CD4-positive, alpha-beta T cell treated with Interleukin-15 for 4 hours (primary cell): ENCODE measurements around the gene SLC41A2.
A peak's percentile ranks its signal among the peaks of the same experiment; 100 is the strongest.
"Not testable (repeated sequence)": the region's sequence is repeated elsewhere in the genome, so short reads cannot be mapped to it uniquely, and the experiment has no call there.

Experiments used
- DNase-seq: peaks from one replicate; pipeline ENCODE4 v3.0.0-alpha.2; 2020; ENCODE audit warnings: low spot score

Gene SLC41A2

GRCh38 chr12:104958001-104958804 is at the start of gene SLC41A2:
SLC41A2 (minus strand) TSS chr12:104958290; CDS start chr12:104928527, 29,763 bp downstream.
- peak; percentile 84 for DNase-seq

- no peak for DNase-seq
Observed at GRCh38 chr12:105001476-105001875, 43.4 kb upstream of the SLC41A2 start.

GRCh38 chr12:104999347-104999685 is 41.2 kb upstream of the SLC41A2 start:
- no peak for DNase-seq

GRCh38 chr12:104998423-104999346 is 40.6 kb upstream of the SLC41A2 start:
- DNase-seq = no peak

- DNase-seq = no peak
Observed at GRCh38 chr12:104997541-104997940, 39.5 kb upstream of the SLC41A2 start.

- no peak for DNase-seq
Observed at GRCh38 chr12:104994336-104994735, 36.2 kb upstream of the SLC41A2 start.

GRCh38 chr12:104991565-104992128 is 33.6 kb upstream of the SLC41A2 start:
- no peak for DNase-seq

- DNase-seq = no peak
Observed at GRCh38 chr12:104990950-104991349, 32.9 kb upstream of the SLC41A2 start.

- peak; percentile 78 for DNase-seq
Observed at GRCh38 chr12:104986022-104986941, 28.2 kb upstream of the SLC41A2 start, which contains the start of gene NOPCHAP1. NOPCHAP1 (plus strand) TSS chr12:104986316; CDS start chr12:104986353, 37 bp downstream.

- no peak for DNase-seq
Observed at GRCh38 chr12:104985206-104985605, 27.1 kb upstream of the SLC41A2 start.

GRCh38 chr12:104977688-104978087 is 19.6 kb upstream of the SLC41A2 start:
- DNase-seq = not testable (repeated sequence)

- no peak for DNase-seq
Observed at GRCh38 chr12:104976703-104977102, 18.6 kb upstream of the SLC41A2 start.

- DNase-seq = no peak
Observed at GRCh38 chr12:104975587-104976343, 17.7 kb upstream of the SLC41A2 start.

- DNase-seq = no peak
Observed at GRCh38 chr12:104974626-104975290, 16.7 kb upstream of the SLC41A2 start.

- DNase-seq = no peak
Observed at GRCh38 chr12:104973250-104973649, 15.2 kb upstream of the SLC41A2 start.

- no peak for DNase-seq
Observed at GRCh38 chr12:104971306-104971705, 13.2 kb upstream of the SLC41A2 start.

- no peak for DNase-seq
Observed at GRCh38 chr12:104969343-104969742, 11.3 kb upstream of the SLC41A2 start.

- no peak for DNase-seq
Observed at GRCh38 chr12:104966677-104967076, 8.6 kb upstream of the SLC41A2 start.

GRCh38 chr12:104964856-104965205 is 6.7 kb upstream of the SLC41A2 start:
- no peak for DNase-seq

- DNase-seq = no peak
Observed at GRCh38 chr12:104964167-104964855, 6.2 kb upstream of the SLC41A2 start.
